Trophoblast cell (in vitro differentiated cells and primary cell): Measurements from ENCODE around the gene RAB6C.
A peak's percentile ranks its signal among the peaks of the same experiment; 100 is the strongest.
"Not testable (repeated sequence)": the region's sequence is repeated elsewhere in the genome, so short reads cannot be mapped to it uniquely, and the experiment has no call there.

ENCODE experiments used
- DNase-seq, 2 donors: peaks; one replicate each; pipeline ENCODE4 v3.0.0-alpha.2; 2016
- H2AFZ ChIP-seq: 2 replicates; pipeline ENCODE4 v1.6.1; 2013; ENCODE audit warnings: low read length, moderate library complexity, mild to moderate bottlenecking; ENCODE audit not compliant: insufficient read depth, poor library complexity
- H2AK5ac ChIP-seq: 2 replicates; pipeline ENCODE4 v1.6.1; 2013; ENCODE audit warnings: mild to moderate bottlenecking, low read length
- H2BK120ac ChIP-seq: 2 replicates; pipeline ENCODE4 v1.6.1; 2013; ENCODE audit warnings: low read length, mild to moderate bottlenecking, moderate library complexity; ENCODE audit not compliant: insufficient read depth, poor library complexity
- H2BK12ac ChIP-seq: 2 replicates; pipeline ENCODE4 v1.6.1; 2013; ENCODE audit warnings: mild to moderate bottlenecking, low read length, moderate library complexity
- H2BK5ac ChIP-seq: 2 replicates; pipeline ENCODE4 v1.6.1; 2013; ENCODE audit warnings: low read length, low read depth, moderate library complexity, mild to moderate bottlenecking; ENCODE audit not compliant: poor library complexity
- H3K14ac ChIP-seq: 2 replicates; pipeline ENCODE4 v1.6.1; 2013; ENCODE audit warnings: mild to moderate bottlenecking, low read length
- H3K18ac ChIP-seq: 2 replicates; pipeline ENCODE4 v1.6.1; 2013; ENCODE audit warnings: mild to moderate bottlenecking, low read length
- H3K23ac ChIP-seq: 2 replicates; pipeline ENCODE4 v1.6.1; 2013; ENCODE audit warnings: low read length
- H3K27ac ChIP-seq: 2 replicates; pipeline ENCODE4 v1.5.1; 2013; ENCODE audit warnings: low read depth, mild to moderate bottlenecking, inconsistent platforms, low read length, moderate library complexity
- H3K27me3 ChIP-seq: 2 replicates; pipeline ENCODE4 v1.6.1; 2013; ENCODE audit warnings: inconsistent platforms, mild to moderate bottlenecking, low read length, moderate library complexity; ENCODE audit not compliant: insufficient read depth
- H3K36me3 ChIP-seq, 2 experiments: 1 replicate in 1 of 2; 2 replicates in 1 of 2; pipeline ENCODE4 v1.6.1; 2013; ENCODE audit warnings: low read length in 2 of 2, mild to moderate bottlenecking in 2 of 2, moderate library complexity in 1 of 2; ENCODE audit not compliant: insufficient read depth in 2 of 2, control insufficient read depth in 1 of 2
- H3K4ac ChIP-seq: 2 replicates; pipeline ENCODE4 v1.6.1; 2013; ENCODE audit warnings: low read depth, mild to moderate bottlenecking, low read length, moderate library complexity
- H3K4me1 ChIP-seq, 2 experiments: 1 replicate in 1 of 2; 2 replicates in 1 of 2; pipeline ENCODE4 v1.6.1; 2013; ENCODE audit warnings: low read length in 2 of 2, mild to moderate bottlenecking in 2 of 2, moderate library complexity in 1 of 2; ENCODE audit not compliant: insufficient read depth in 2 of 2, control insufficient read depth in 1 of 2
- H3K4me2 ChIP-seq: 2 replicates; pipeline ENCODE4 v1.6.1; 2013; ENCODE audit warnings: inconsistent platforms, mild to moderate bottlenecking, low read length, moderate library complexity
- H3K4me3 ChIP-seq: 2 replicates; pipeline ENCODE4 v1.5.1; 2013; ENCODE audit warnings: mild to moderate bottlenecking, low read depth, low read length, inconsistent platforms
- H3K79me1 ChIP-seq: one replicate; pipeline ENCODE4 v1.6.1; 2013; ENCODE audit warnings: low read length
- H3K79me2 ChIP-seq: 2 replicates; pipeline ENCODE4 v1.6.1; 2013; ENCODE audit warnings: low read length, mild to moderate bottlenecking; ENCODE audit not compliant: control insufficient read depth, insufficient read depth, poor library complexity
- H3K9ac ChIP-seq: 2 replicates; pipeline ENCODE4 v1.6.1; 2013; ENCODE audit warnings: mild to moderate bottlenecking, low read length
- H3K9me3 ChIP-seq: 2 replicates; pipeline ENCODE4 v1.6.1; 2013; ENCODE audit warnings: low read depth, mild to moderate bottlenecking, control low read depth, inconsistent platforms, low read length; ENCODE audit not compliant: insufficient read depth
- H4K12ac ChIP-seq: 2 replicates; pipeline ENCODE4 v1.6.1; 2013; ENCODE audit warnings: low read depth, mild to moderate bottlenecking, low read length, moderate library complexity
- H4K8ac ChIP-seq: 2 replicates; pipeline ENCODE4 v1.6.1; 2013; ENCODE audit warnings: low read depth, mild to moderate bottlenecking, low read length, moderate library complexity
- H4K91ac ChIP-seq: one replicate; pipeline ENCODE4 v1.6.1; 2013; ENCODE audit warnings: low read depth, mild to moderate bottlenecking, low read length, moderate library complexity
- WGBS: extraction: QIAGEN DNeasy Blood & Tissue Kit; methylation state at CpG from one replicate; pipeline ENCODE4 v1.1.7; 2013; ENCODE audit warnings: missing lambda C conversion rate; ENCODE audit not compliant: insufficient read length, insufficient coverage; ENCODE audit errors: extremely low coverage; 5-methylcytosine and 5-hydroxymethylcytosine counted together

Gene RAB6C

DNA sequence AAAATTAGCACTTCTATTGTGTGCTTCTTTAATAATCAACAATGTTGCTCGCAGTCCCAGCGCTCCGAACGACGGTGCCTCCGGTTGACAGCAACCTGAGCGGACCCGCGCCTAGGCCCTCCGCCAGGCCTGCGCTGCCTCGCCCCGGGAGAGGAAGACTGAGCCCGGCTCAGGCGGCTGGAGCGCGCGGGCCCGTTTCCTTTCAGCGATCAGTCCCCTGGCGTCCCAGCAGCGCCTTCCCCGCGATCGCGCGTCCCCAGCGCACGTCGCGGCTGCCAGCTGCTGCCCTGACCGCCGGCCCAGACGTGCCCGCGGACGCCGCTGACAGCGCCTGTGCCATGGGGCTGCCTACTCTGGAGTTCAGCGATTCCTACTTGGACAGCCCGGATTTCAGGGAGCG is 26.4 kb downstream of the RAB6C start:
- not testable (repeated sequence) for H3K4me1 ChIP-seq, H3K79me1 ChIP-seq, H3K9ac ChIP-seq, H3K27ac ChIP-seq, H2AK5ac ChIP-seq, H3K18ac ChIP-seq, H2AFZ ChIP-seq, H3K27me3 ChIP-seq, H4K8ac ChIP-seq, H3K14ac ChIP-seq, H3K9me3 ChIP-seq, H3K36me3 ChIP-seq, H2BK5ac ChIP-seq, H3K23ac ChIP-seq, H4K12ac ChIP-seq, H3K4ac ChIP-seq, H2BK120ac ChIP-seq, H3K4me3 ChIP-seq, H3K79me2 ChIP-seq, H4K91ac ChIP-seq, H2BK12ac ChIP-seq
- peak overlapping the region; percentile 52 for H3K4me2 ChIP-seq
- no CpG with 5 or more reads among the region's 42 CpGs for WGBS
- peak in 1 of 2 donors; percentile 7 for DNase-seq

DNA sequence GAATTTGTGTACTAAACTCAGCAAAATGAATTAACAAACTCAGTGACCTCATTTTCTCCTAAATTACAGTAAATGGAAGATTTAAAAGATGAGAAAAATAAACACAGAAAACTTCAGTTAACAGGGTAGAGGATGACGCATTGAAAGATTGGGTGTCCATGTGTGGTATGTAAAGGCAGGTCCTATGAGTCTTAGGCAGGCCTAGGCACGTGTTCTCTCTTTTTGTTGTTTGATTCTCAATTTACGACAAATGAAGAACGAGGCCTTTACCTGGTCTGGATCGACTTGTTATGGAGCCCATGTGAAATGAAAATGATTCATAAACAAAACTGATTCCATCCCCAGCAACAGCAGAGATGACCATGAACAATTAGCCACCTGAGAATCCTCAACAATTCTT is 37.2 kb downstream of the RAB6C start:
- H2BK120ac ChIP-seq, H3K27me3 ChIP-seq, H3K4me2 ChIP-seq, H3K18ac ChIP-seq, H4K91ac ChIP-seq, H3K9me3 ChIP-seq, DNase-seq, H3K27ac ChIP-seq, H3K4me3 ChIP-seq, H3K23ac ChIP-seq, H3K4ac ChIP-seq, H4K12ac ChIP-seq, H3K9ac ChIP-seq, H2BK5ac ChIP-seq, H3K36me3 ChIP-seq, H3K79me2 ChIP-seq, H3K14ac ChIP-seq, H2AFZ ChIP-seq, H2AK5ac ChIP-seq, H3K4me1 ChIP-seq, H4K8ac ChIP-seq, H3K79me1 ChIP-seq, H2BK12ac ChIP-seq: not testable (repeated sequence)
- no CpG with 5 or more reads among the region's 5 CpGs for whole genome bisulfite sequencing

DNA sequence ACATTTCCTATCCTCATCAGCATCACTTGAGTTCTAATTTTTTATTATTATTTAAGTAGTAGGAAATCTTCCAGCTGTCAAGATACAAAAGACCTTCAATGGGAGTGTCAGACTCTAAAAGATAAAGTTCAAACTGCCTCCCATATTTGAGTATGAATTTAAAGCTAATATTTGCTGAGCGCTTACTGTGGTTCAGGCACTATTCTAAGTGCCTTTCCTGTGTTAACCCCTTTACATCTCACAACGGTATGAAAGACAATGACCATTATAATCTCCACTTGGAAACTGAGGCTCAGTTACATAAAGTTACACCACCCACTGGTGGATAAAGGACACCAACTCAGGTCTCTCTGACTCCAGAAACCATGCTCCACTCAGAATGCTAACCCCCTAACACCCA is 39.9 kb downstream of the RAB6C start:
- H3K36me3 ChIP-seq: no peaks in the 10 kb centered on the region
- no peaks in the 10 kb centered on the region for H3K79me2 ChIP-seq
- no peak overlapping the region for H3K27ac ChIP-seq
- no peak overlapping the region for H2BK120ac ChIP-seq
- H3K23ac ChIP-seq: no peak overlapping the region
- H3K18ac ChIP-seq: no peak overlapping the region
- H3K4me1 ChIP-seq: no peaks in the 10 kb centered on the region
- no peaks in the 10 kb centered on the region for H3K27me3 ChIP-seq
- H4K8ac ChIP-seq: no peak overlapping the region
- peaks cover 2% of the 10 kb centered on the region for H3K9me3 ChIP-seq
- no peak overlapping the region for H3K4me2 ChIP-seq
- H2AK5ac ChIP-seq: no peak overlapping the region
- no peak overlapping the region for H3K4ac ChIP-seq
- H3K14ac ChIP-seq: no peak overlapping the region
- H3K9ac ChIP-seq: no peak overlapping the region
- H2BK5ac ChIP-seq: no peak overlapping the region
- no CpG with 5 or more reads among the region's 2 CpGs for WGBS
- H3K79me1 ChIP-seq: no peaks in the 10 kb centered on the region
- no peak for DNase-seq
- no peak overlapping the region for H4K91ac ChIP-seq
- no peak overlapping the region for H3K4me3 ChIP-seq
- H4K12ac ChIP-seq: no peak overlapping the region
- no peak overlapping the region for H2AFZ ChIP-seq
- H2BK12ac ChIP-seq: no peak overlapping the region

DNA sequence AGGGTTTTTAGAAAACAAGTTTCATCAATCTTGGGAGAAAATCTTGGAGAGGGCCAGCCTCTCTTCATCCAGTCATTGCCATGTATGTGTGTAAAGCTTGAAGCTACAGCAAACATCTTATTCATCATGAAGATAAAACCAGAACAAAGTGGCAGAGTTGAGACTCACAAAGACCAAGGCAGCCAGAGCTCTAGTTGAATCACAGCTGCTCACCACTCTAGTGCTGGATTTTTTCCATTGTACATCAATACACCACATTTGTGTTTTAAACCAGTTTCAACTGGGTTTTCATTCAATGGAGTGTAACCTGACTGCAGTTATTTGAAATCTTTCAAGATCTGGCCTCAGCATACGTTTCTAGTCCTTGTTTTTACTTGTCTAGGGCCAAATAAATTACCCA is 40.6 kb downstream of the RAB6C start:
- H3K27me3 ChIP-seq, H2BK5ac ChIP-seq, H3K23ac ChIP-seq, H3K14ac ChIP-seq, H4K12ac ChIP-seq, H4K91ac ChIP-seq, H3K9ac ChIP-seq, H3K9me3 ChIP-seq, H2AFZ ChIP-seq, H3K79me2 ChIP-seq, H2AK5ac ChIP-seq, H3K18ac ChIP-seq, DNase-seq, H2BK12ac ChIP-seq, H2BK120ac ChIP-seq, H3K36me3 ChIP-seq, H3K27ac ChIP-seq, H3K4ac ChIP-seq, H4K8ac ChIP-seq, H3K79me1 ChIP-seq, H3K4me2 ChIP-seq, H3K4me1 ChIP-seq, H3K4me3 ChIP-seq: not testable (repeated sequence)
- WGBS: no CpG with 5 or more reads among the region's 1 CpG
